Measurements from ENCODE around the gene RFPL3. TPM values are rescaled to one million over a fixed set of nuclear protein-coding genes. Genes with fewer than 3 reads are reported as not detected.

The RFPL3 gene
- total and polyA plus RNA-seq, 10 of the 15 experiments (the other 5 are each of a cell fraction or from before 2014, with no cell fraction given) = not detected

GRCh38 chr22:32325811-32326237, 31.8 kb upstream of the RFPL3 start:
- H2AFZ ChIP-seq (ENCODE audit: control insufficient read depth, low read depth, low read length) = no peak overlapping the region
- in situ Hi-C loops (cut with MboI) = no loop called here
- BruUV-seq (replicated peaks) = no TSS peak
- no peak for TF ChIP-seq CUX1 (IDR thresholded peaks at IDR 0.05; ENCODE audit: insufficient replicate concordance, low read depth, low read length)
- no peak for TF ChIP-seq BMI1 (IDR thresholded peaks at IDR 0.05; ENCODE audit: borderline replicate concordance)
- no peak for TF ChIP-seq STAT3 (IDR thresholded peaks at IDR 0.05; ENCODE audit: low read depth, low read length)
- TF ChIP-seq ZSCAN29 (IDR thresholded peaks at IDR 0.05) = no peak
- no peak for TF ChIP-seq IKZF1 (conservative IDR thresholded peaks at IDR 0.05)
- TF ChIP-seq CEBPZ (IDR thresholded peaks at IDR 0.05; ENCODE audit: low read depth, low read length) = no peak
- no peak for TF ChIP-seq ESRRA (IDR thresholded peaks at IDR 0.05; ENCODE audit: low read length)
- no peak for TF ChIP-seq TBL1XR1 (IDR thresholded peaks at IDR 0.05; ENCODE audit: low read depth, low read length)
- no peak for TF ChIP-seq BCLAF1 (IDR thresholded peaks at IDR 0.05)
- TF ChIP-seq BHLHE40 (IDR thresholded peaks at IDR 0.05; ENCODE audit: borderline replicate concordance in 1 of 2, low read depth in 2 of 2, low read length in 1 of 2) = no peak
- no peak for TF ChIP-seq SRF (IDR thresholded peaks at IDR 0.05; ENCODE audit: low read depth in 2 of 2, low read length in 2 of 2)
- TF ChIP-seq SREBF1 (IDR thresholded peaks at IDR 0.05; ENCODE audit: low read length) = no peak

More at GRCh38 chr22:32325811-32326237, 31.8 kb upstream of the RFPL3 start:
- no peaks in the 10 kb centered on the region for H3K4me1 ChIP-seq (ENCODE audit: control insufficient read depth, insufficient read depth, low read length)
- 37% methylated on average over 7 of the region's 7 CpGs for WGBS (ENCODE audit: insufficient coverage, insufficient replicate concordance, low lambda C conversion rate, missing lambda C conversion rate)
- H3K4me2 ChIP-seq (ENCODE audit: control insufficient read depth, insufficient read depth) = no peak overlapping the region
- H3K27ac ChIP-seq (ENCODE audit: control insufficient read depth, insufficient read depth) = no peak overlapping the region
- no peak overlapping the region for H3K4me3 ChIP-seq
- H3K36me3 ChIP-seq (ENCODE audit: control insufficient read depth in 2 of 2, insufficient read depth in 2 of 2, low read length in 1 of 2) = no peaks in the 10 kb centered on the region
- DNase-seq (ENCODE audit: low read depth, low spot score) (no peak), FAIRE-seq (no peak), ATAC-seq (no peak)
- intact Hi-C loops (cut with micrococcal nuclease; ENCODE audit: unreplicated experiment) = no loop called here
- ChIA-PET POLR2A (no interaction called here), RAD21 (ENCODE audit: unreplicated experiment) (no interaction called here), CTCF (no interaction called here), SMC1A (ENCODE audit: uncharacterized antibody, unreplicated experiment) (no interaction called here)
- H4K20me1 ChIP-seq (ENCODE audit: control insufficient read depth, insufficient read depth) = no peaks in the 10 kb centered on the region
- H3K9ac ChIP-seq (ENCODE audit: control insufficient read depth, insufficient read depth, low read length) = no peak overlapping the region
- H3K27me3 ChIP-seq (replicated peaks in 1 of 2; ENCODE audit: control insufficient read depth in 2 of 2, insufficient read depth in 2 of 2, low read length in 1 of 2) = no peaks in the 10 kb centered on the region; a peak in 1 of 4 replicates
- H3K9me3 ChIP-seq (replicated peaks; ENCODE audit: control insufficient read depth, insufficient read depth, low read length) = no peaks in the 10 kb centered on the region
- H3K79me2 ChIP-seq (ENCODE audit: control insufficient read depth, insufficient read depth, low read length) = no peaks in the 10 kb centered on the region

All from GM12878 (cell line).